Ramos (cell line): ENCODE results near the gene AXDND1.

Experiments
- in situ Hi-C: fragments of 300-500 bp; cut with MboI; formaldehyde crosslinking; loops from one replicate; pipeline ENCODE4 v1.14.3; 2022; ENCODE audit warnings: low sequenced_read_pairs; ENCODE audit not compliant: unreplicated experiment

The AXDND1 gene

GRCh38 chr1:179365342-179366092 is at the start of gene AXDND1:
AXDND1 (plus strand) TSS chr1:179365971; CDS start chr1:179366510, 539 bp downstream.
- in situ Hi-C loops: loop anchor here (5.0 to 10.0 kb wide), 3 partner anchors 251 to 838 kb away; partner anchors contain the start of gene TOR3A

- in situ Hi-C loops: no loop called here
These were observed 47.3 kb upstream of the AXDND1 start for GRCh38 chr1:179318491-179318890.

- in situ Hi-C loops: no loop called here
These were observed 44.1 kb upstream of the AXDND1 start for GRCh38 chr1:179321533-179322216.

GRCh38 chr1:179322557-179322956 is 43.2 kb upstream of the AXDND1 start:
- in situ Hi-C loops: no loop called here

GRCh38 chr1:179323436-179323835 is 42.3 kb upstream of the AXDND1 start:
- in situ Hi-C loops: no loop called here

- in situ Hi-C loops: no loop called here
These were observed 39.9 kb upstream of the AXDND1 start for GRCh38 chr1:179325836-179326235.

GRCh38 chr1:179326746-179327145 is 39.0 kb upstream of the AXDND1 start:
- in situ Hi-C loops: no loop called here

- in situ Hi-C loops: no loop called here
These were observed 38.6 kb upstream of the AXDND1 start for GRCh38 chr1:179327196-179327595.

- in situ Hi-C loops: no loop called here
These were observed 38.1 kb upstream of the AXDND1 start for GRCh38 chr1:179327679-179328078.

GRCh38 chr1:179329862-179330261 is 35.9 kb upstream of the AXDND1 start:
- in situ Hi-C loops: no loop called here

- in situ Hi-C loops: no loop called here
These were observed 31.3 kb upstream of the AXDND1 start for GRCh38 chr1:179334440-179334839.

GRCh38 chr1:179337288-179337687 is 28.5 kb upstream of the AXDND1 start:
- in situ Hi-C loops: no loop called here

GRCh38 chr1:179337942-179338560 is 27.7 kb upstream of the AXDND1 start:
- in situ Hi-C loops: no loop called here

GRCh38 chr1:179340918-179341317 is 24.9 kb upstream of the AXDND1 start:
- in situ Hi-C loops: no loop called here

GRCh38 chr1:179341943-179342547 is 23.7 kb upstream of the AXDND1 start:
- in situ Hi-C loops: no loop called here

- in situ Hi-C loops: no loop called here
These were observed 22.9 kb upstream of the AXDND1 start for GRCh38 chr1:179342740-179343404.

GRCh38 chr1:179351281-179351680 is 14.5 kb upstream of the AXDND1 start:
- in situ Hi-C loops: no loop called here

- in situ Hi-C loops: no loop called here
These were observed 13.5 kb upstream of the AXDND1 start for GRCh38 chr1:179352236-179352635.

GRCh38 chr1:179353546-179353945 is 12.2 kb upstream of the AXDND1 start:
- in situ Hi-C loops: no loop called here

- in situ Hi-C loops: loop anchor here (10.0 kb wide), 1 partner anchor 247 kb away; no protein-coding TSS in a partner anchor
These were observed 4.1 kb upstream of the AXDND1 start for GRCh38 chr1:179361631-179362030.
